Esophagus muscularis mucosa (tissue), 4 donors: ENCODE results near the gene FANCE. TPM values are rescaled to one million over a fixed set of nuclear protein-coding genes. Genes with fewer than 3 reads are reported as not detected.

Experiments used
- DNase-seq: peaks from one replicate; pipeline ENCODE4 v3.0.0-alpha.2; 2017; ENCODE audit errors: extremely low spot score
- H3K27ac ChIP-seq, 4 donors: fragments of 200-600 bp; sonication (generic); replicated peaks in 1 of 4; 1 replicate in 3 of 4; 2 replicates in 1 of 4; pipeline ENCODE4 v1.5.1; 2016 to 2019; ENCODE audit warnings: mild to moderate bottlenecking in 1 of 4
- H3K27me3 ChIP-seq, 4 donors: fragments of 200-600 bp; sonication (generic); one replicate each; pipeline versions ENCODE4 v1.5.1 to v1.6.0; 2016 to 2019
- H3K36me3 ChIP-seq, 4 donors: fragments of 200-600 bp; sonication (generic); one replicate each; pipeline ENCODE4 v1.5.1; 2016 to 2019
- H3K4me1 ChIP-seq, 4 donors: fragments of 200-600 bp; sonication (generic); one replicate each; pipeline ENCODE4 v1.5.1; 2016 to 2019
- H3K4me3 ChIP-seq, 4 donors: fragments of 200-600 bp; sonication (generic); 1 replicate in 2 of 4; 2 replicates in 2 of 4; pipeline ENCODE4 v1.5.1; 2016 to 2019; ENCODE audit warnings: mild to moderate bottlenecking in 4 of 4, moderate library complexity in 1 of 4
- H3K9me3 ChIP-seq, 4 donors: fragments of 200-600 bp; sonication (generic); 1 replicate in 3 of 4; 2 replicates in 1 of 4; pipeline ENCODE4 v1.5.1; 2016 to 2019
- CTCF ChIP-seq, 3 experiments: fragments of 200-600 bp in 2 of 3; fragments of 450-650 bp in 1 of 3; sonication (generic) in 2 of 3; IDR thresholded peaks; one replicate each; pipeline ENCODE4 v1.5.1; 2017 to 2019; ENCODE audit warnings: antibody characterized with exemption in 3 of 3, mild to moderate bottlenecking in 2 of 3, moderate library complexity in 1 of 3
- EP300 ChIP-seq: sonication (generic); formaldehyde crosslinking; IDR thresholded peaks from one replicate; pipeline ENCODE4 v1.6.1; 2017; ENCODE audit warnings: antibody characterized with exemption
- POLR2A ChIP-seq: fragments of 450-650 bp; IDR thresholded peaks from one replicate; pipeline ENCODE4 v1.6.1; 2017; ENCODE audit warnings: antibody characterized with exemption, moderate library complexity, mild to moderate bottlenecking, low read depth
- POLR2AphosphoS5 ChIP-seq, 2 donors: sonication (generic); formaldehyde crosslinking; IDR thresholded peaks; one replicate each; pipeline ENCODE4 v1.6.1; 2017; ENCODE audit warnings: antibody characterized with exemption in 2 of 2
- WGBS: methylation state at CpG from one replicate; pipeline ENCODE4 v1.1.5; 2018; 5-methylcytosine and 5-hydroxymethylcytosine counted together
- intact Hi-C: fragments of 100-400 bp; cut with DNase I; formaldehyde crosslinking; loops from one replicate; pipeline ENCODE4 v1.15.1; 2023
- total RNA-seq, 4 donors: library from RNA; depleted of rRNA; stranded (reverse); fragments of >200 nt; gene quantifications; one replicate each; pipeline versions ENCODE4 v1.1.0 to v1.2.1, GENCODE V29; 2016

Gene FANCE
- total RNA-seq, 4 donors from 2014 or later, result 1.7 to 6.3 (median 5.0) TPM

GRCh38 chr6:35496036-35496840 lies 44.1 kb downstream of the FANCE start:
- WGBS, result 4% methylated on average over 29 of the region's 63 CpGs
- no peak for TF ChIP-seq CTCF (IDR thresholded peaks at IDR 0.05)
- TF ChIP-seq POLR2AphosphoS5 (IDR thresholded peaks at IDR 0.05), result peak in 1 of 2 donors; percentile 63
- TF ChIP-seq EP300, result no peak
- peak; percentile 15 for TF ChIP-seq POLR2A
- H3K27ac ChIP-seq, result peak overlapping the region; percentile 97 to 100 (median 99)
- intact Hi-C loops, result no loop called here
- peak overlapping the region; percentile 84 to 99 (median 88) for H3K4me3 ChIP-seq
- H3K36me3 ChIP-seq, result no peaks in the 10 kb centered on the region
- no peaks in the 10 kb centered on the region for H3K27me3 ChIP-seq
- peaks cover 59 to 67% (median 64%) of the 10 kb centered on the region in 4 donors for H3K4me1 ChIP-seq
- no peaks in the 10 kb centered on the region for H3K9me3 ChIP-seq
- no peak for DNase-seq

GRCh38 chr6:35496841-35497570 lies 44.9 kb downstream of the FANCE start, which contains the start of gene TEAD3:
Gene TEAD3 (minus strand): TSS chr6:35497079.
- no peaks in the 10 kb centered on the region for H3K36me3 ChIP-seq
- peaks cover 51 to 60% (median 57%) of the 10 kb centered on the region in 4 donors for H3K4me1 ChIP-seq
- TF ChIP-seq CTCF (IDR thresholded peaks at IDR 0.05), result peak in 1 of 3 experiments; percentile 10
- no peak for TF ChIP-seq EP300
- peak; percentile 55 for TF ChIP-seq POLR2A
- TF ChIP-seq POLR2AphosphoS5 (IDR thresholded peaks at IDR 0.05), result peak; percentile 2 to 31
- 0% methylated on average over 13 of the region's 98 CpGs for WGBS
- H3K4me3 ChIP-seq, result peak within 1 kb of the TSS; percentile 84 to 99 (median 88)
- no peak for DNase-seq
- no peaks in the 10 kb centered on the region for H3K27me3 ChIP-seq
- intact Hi-C loops, result no loop called here
- peak within 1 kb of the TSS; percentile 97 to 100 (median 99) for H3K27ac ChIP-seq
- H3K9me3 ChIP-seq, result no peaks in the 10 kb centered on the region

- no peak for DNase-seq
Measured at GRCh38 chr6:35497571-35498421, 45.7 kb downstream of the FANCE start.

More at GRCh38 chr6:35497571-35498421, 45.7 kb downstream of the FANCE start:
- intact Hi-C loops, result no loop called here
- Histone ChIP-seq H3K9me3 (no peaks in the 10 kb centered on the region), H3K4me1 (peaks cover 43 to 52% (median 49%) of the 10 kb centered on the region in 4 donors), H3K27me3 (peaks cover 0 to 7% (median 0%) of the 10 kb centered on the region in 4 donors), H3K4me3 (peak overlapping the region; percentile 84 to 99 (median 88)), H3K36me3 (no peaks in the 10 kb centered on the region), H3K27ac (peak overlapping the region; percentile 97 to 100 (median 99))
- 1% methylated on average over 52 of the region's 77 CpGs for WGBS
- TF ChIP-seq POLR2A, result no peak
- no peak for TF ChIP-seq EP300
- TF ChIP-seq CTCF (IDR thresholded peaks at IDR 0.05), result peak; percentile 4 to 29 (median 22)
- peak; percentile 64 to 69 for TF ChIP-seq POLR2AphosphoS5 (IDR thresholded peaks at IDR 0.05)
